Erythroblast (primary cell): Measurements from ENCODE around the gene ABLIM2.

Experiments used
- GATA1 ChIP-seq: IDR thresholded peaks from 2 replicates; pipeline ENCODE4 v1.6.1; 2011; ENCODE audit warnings: low read depth, mild to moderate bottlenecking, control low read depth, low read length, moderate library complexity
- POLR2A ChIP-seq: IDR thresholded peaks from 2 replicates; pipeline ENCODE4 v1.6.1; 2011; ENCODE audit warnings: mild to moderate bottlenecking, low read length

DNA sequence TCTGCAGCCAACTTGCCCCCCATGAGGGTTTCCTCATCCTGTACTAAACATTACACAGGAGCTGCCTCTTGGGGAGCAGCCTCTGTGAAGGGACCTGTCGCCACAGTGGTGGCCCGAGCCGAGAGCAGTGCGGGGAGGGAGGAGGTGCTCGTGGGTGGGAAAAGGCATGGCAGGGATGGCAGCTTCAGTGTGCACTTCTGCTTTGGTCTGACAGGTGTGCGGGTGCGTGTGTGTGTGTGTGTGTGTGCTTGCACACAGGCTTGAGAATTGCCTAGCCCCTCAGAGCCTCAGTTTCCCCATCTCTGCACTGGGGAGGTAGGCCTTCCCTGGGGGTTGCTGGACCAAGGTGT is 44.4 kb upstream of the ABLIM2 start:
- TF ChIP-seq POLR2A: no peak
- TF ChIP-seq GATA1: no peak
